WTC11 (cell line): Measurements from ENCODE around the gene COBL.

Source experiments
- ATF2 ChIP-seq: sonication (generic); formaldehyde crosslinking; IDR thresholded peaks from 2 replicates; pipeline ENCODE4 v1.8.1; 2022; ENCODE audit warnings: low read depth, missing genetic modification reagents, borderline replicate concordance
- ATF3 ChIP-seq: sonication (generic); formaldehyde crosslinking; conservative IDR thresholded peaks from 2 replicates; pipeline ENCODE4 v1.8.1; 2022; ENCODE audit warnings: mild to moderate bottlenecking, missing genetic modification reagents
- CREM ChIP-seq: sonication (generic); formaldehyde crosslinking; IDR thresholded peaks from 2 replicates; pipeline ENCODE4 v1.8.1; 2022; ENCODE audit warnings: mild to moderate bottlenecking, missing genetic modification reagents, moderate library complexity
- CTCF ChIP-seq: fragments of 200-600 bp; IDR thresholded peaks from 2 replicates; pipeline ENCODE4 v1.8.0; 2022; ENCODE audit warnings: antibody characterized with exemption
- FOXK1 ChIP-seq: sonication (generic); formaldehyde crosslinking; IDR thresholded peaks from 2 replicates; pipeline ENCODE4 v1.8.0; 2022; ENCODE audit warnings: mild to moderate bottlenecking, moderate library complexity, missing genetic modification reagents
- NR2C2 ChIP-seq: sonication (generic); formaldehyde crosslinking; IDR thresholded peaks from 2 replicates; pipeline ENCODE4 v1.8.0; 2022; ENCODE audit warnings: mild to moderate bottlenecking, missing genetic modification reagents
- RELA ChIP-seq: sonication (generic); formaldehyde crosslinking; IDR thresholded peaks from 2 replicates; pipeline ENCODE4 v1.8.1; 2022; ENCODE audit warnings: missing genetic modification reagents, mild to moderate bottlenecking, borderline replicate concordance

- TF ChIP-seq CTCF (no peak), ATF3 (no peak), RELA (CRISPR knock-in tag) (no peak), CREM (CRISPR knock-in tag) (no peak), NR2C2 (CRISPR knock-in tag) (no peak), ATF2 (no peak), FOXK1 (CRISPR knock-in tag) (no peak)
Measured at GRCh38 chr7:51073171-51073570, 243.4 kb downstream of the COBL start.
